Stimulated activated CD4-positive, alpha-beta T cell treated with anti-CD3 and anti-CD28 coated beads, Interleukin-4, amount 100 ng/mL, for 4 hours (primary cell): Measurements from ENCODE around the gene HOXA7.

Source experiments
- DNase-seq, 2 experiments: peaks; one replicate each; pipeline ENCODE4 v3.0.0-alpha.2; 2020

HOXA7 gene

DNA sequence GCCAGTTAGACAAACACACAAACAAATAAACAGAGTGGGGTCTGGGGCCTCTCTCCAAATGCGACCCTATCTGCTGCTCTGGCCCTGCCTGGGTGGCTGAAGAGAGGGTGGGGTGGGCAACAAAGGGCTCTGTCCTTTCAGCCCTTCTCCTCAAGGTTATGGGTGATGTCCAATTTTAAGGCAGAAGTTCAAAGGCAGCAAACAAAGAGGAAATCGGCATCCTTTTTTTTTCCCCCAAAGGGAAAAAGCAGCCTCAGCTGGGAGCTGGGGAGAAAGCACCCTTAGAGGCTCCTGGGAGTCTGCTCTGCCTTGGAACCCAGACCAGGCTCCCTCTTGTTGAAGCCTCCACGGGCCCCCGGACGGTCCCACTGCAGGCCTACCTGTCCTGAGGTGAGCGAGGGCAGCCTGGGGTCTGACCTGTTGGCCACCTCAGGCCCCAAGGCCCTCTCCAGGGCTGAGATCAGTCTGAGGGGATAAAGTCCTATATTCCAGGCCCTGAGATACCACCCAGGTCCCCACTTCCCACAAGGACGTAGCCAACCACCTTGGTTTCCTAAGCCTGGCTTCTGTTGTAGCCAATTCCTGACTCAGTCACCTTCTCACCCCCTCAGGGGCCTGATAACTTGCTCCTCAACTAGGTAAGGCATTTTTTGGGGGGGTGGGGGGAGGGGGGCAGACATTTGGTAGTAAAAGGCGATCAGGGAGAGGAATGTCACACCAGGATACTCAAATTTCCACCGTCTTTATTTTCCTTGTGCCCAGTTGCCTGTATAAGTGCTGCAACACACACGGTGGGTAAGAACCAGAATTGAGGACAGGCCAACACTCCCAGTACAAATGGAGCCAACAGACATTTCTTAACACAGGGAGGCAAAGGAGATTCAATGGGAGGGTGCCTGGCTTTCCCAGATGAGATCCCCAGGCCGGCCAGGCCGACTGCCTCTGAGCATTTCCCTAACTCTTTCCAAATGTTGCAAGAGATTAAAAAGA is 24.3 kb upstream of the HOXA7 start:
- DNase-seq = no peak

- peak; percentile 41 to 67 for DNase-seq
Observed at GRCh38 chr7:27179503-27180430, 23.3 kb upstream of the HOXA7 start.

DNA sequence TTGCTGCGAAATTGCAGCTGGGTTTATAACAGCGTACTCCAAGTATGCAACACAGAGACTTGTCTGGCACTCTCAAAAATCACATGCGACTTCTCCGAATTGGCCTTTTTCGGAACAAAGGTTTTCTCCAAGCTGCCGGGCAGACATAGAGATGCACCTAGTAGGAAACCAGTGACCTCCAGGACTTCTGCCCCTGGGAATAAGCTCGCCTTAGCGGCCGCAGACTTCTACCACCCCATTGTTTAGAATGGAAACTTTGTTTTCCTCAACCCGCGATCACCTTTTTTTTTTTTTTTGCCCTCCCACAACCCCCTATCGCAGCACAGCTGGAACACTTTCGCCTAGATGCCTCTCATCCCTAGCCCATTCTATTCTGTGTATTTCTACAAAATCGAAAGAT is 22.6 kb upstream of the HOXA7 start:
- DNase-seq = no peak

GRCh38 chr7:27178366-27178765 is 21.9 kb upstream of the HOXA7 start:
- DNase-seq = no peak

- DNase-seq = no peak
Observed at GRCh38 chr7:27177795-27178320, 21.4 kb upstream of the HOXA7 start.

DNA sequence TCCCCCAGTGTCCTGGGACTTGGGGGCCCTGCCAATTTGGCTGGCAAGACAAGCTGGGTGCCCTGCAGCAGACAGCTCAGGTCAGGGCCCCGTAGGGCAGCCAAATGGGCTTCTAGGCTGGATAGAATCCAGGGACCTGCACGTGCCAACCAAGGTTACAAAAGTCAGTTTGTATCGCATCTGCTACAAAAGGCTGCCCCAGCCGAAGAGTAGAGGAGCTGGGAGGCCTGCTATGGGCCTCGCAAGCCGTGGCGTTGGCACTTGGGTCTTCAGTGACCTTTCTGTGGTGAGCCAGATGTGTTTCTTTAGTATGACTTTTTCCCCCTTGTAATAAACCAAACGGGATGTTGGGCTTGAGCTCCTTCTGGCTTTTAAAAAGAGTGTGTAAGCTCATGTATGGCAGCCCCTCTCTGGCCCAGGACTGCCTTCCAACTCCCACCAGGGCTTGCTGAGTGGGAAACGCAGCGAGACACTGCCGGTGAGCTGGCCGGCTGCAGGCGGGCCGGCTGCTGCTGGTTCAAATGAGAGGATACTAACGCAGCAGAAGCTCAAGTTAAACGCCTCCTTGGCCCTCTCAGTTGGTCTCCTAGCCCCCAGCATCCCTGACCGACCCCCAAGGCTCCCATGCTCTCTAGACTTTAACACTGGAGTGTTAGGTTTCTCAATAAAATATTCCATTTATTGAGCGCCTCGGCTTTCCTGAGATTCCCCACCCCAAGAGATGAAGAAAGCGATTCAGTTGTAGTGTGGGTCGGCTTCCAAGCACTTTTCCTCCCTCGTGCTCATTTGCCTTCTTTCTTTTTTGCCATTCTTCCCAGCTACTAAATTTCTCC is 20.7 kb upstream of the HOXA7 start:
- DNase-seq = no peak

DNA sequence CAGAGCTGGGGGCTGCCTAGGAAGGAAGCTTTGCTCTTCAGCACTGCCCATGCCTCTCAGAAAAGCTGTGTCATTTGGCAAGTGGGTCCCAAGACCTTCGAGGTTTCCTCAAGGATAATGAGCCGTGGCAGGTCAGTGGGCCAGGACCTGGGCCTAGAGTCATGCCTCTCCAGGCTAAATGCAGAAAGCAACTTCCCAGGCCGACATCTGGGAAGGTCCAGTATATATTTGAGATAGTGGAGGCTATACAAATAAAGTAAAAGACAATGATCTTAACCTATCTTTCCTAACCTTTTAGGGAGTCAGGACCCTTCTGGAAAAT is 20.0 kb upstream of the HOXA7 start:
- no peak for DNase-seq

- no peak for DNase-seq
Observed at GRCh38 chr7:27175626-27176523, 19.4 kb upstream of the HOXA7 start.

DNA sequence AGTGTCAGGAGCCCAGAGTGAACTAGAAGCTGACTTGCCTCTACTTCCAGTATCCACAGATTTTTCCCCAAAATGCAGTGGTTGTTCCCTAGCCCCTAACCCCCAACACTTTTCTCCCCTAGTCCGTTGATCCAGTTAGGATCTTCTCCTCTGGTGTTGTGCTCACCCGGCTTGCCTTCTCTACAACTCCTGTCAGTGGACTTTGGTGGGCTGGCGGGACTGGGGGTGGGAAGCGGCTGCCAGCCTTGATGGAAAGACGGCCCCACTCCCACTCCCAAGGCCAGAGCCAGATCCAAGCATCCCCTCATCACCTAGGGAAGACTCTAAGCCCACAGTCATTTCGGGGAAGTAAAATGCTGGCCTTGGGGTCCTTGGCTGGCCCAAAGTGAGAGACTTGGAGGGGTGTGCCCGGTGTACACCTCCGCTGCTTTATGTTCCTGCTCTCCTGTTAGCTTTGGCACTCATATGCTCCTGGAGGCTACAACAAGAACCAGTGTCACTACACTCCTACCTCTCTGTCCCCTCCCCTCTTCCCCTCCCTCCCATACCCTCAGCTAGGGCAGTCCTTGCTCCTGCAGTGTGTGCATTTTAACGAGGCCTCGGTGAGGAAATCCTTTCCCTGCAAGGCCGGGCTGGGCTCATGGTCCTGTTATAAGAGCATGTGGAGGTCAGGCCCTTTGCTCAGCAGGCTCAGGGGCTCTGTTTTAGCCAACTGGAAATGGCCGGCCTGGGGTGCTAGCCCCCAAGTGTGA is 18.6 kb upstream of the HOXA7 start:
- DNase-seq = no peak

DNA sequence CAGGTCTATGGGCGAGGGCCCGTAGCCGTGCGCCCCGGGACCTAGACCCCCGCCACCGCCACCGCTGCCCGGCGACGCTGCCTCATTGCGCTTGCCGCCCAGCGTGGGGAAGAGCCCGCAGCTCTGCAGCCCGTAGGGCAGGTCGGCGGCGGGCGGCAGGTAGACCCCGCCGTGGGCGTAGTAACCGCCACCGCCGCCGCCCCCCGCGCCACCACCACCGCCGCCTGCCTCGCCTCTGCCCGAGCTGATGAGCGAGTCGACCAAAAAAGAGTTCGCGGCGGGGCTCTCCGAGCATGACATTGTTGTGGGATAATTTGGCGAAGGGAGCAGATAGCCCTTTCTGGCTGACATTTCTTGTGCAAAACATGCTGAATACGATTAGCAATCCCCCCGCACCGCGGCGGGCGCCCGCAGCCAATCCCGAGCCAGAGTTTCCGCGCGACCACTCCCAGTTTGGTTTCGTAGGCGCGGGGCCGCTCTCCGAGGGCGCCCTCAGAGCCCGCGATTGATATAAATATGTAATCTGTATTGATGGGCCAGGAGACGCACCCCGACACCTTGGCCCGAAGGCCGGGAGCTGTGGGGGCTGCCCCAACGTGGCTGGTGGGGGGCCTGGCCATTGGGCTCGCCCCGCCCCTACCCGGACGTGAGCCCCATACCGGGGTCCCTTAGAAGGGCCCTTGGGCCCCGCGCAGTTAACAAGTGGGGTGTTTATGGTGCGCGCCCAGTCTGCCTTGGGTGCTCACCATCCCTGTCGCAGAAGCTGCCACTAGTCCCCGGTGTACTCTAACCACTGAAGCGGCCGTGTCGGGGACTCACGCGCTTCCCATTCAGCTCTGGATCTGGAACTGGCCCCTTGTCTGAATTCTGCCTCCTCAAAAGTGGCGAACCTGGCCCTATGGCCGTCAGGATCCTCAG is 17.7 kb upstream of the HOXA7 start, which contains the start of gene HOXA10:
Gene HOXA10 (minus strand): TSS at position 365 of the 918 bp plus-strand sequence. CDS start 14 bp downstream, at position 351.
- no peak for DNase-seq

- DNase-seq = no peak
Observed at GRCh38 chr7:27173511-27173955, 17.1 kb upstream of the HOXA7 start.

DNA sequence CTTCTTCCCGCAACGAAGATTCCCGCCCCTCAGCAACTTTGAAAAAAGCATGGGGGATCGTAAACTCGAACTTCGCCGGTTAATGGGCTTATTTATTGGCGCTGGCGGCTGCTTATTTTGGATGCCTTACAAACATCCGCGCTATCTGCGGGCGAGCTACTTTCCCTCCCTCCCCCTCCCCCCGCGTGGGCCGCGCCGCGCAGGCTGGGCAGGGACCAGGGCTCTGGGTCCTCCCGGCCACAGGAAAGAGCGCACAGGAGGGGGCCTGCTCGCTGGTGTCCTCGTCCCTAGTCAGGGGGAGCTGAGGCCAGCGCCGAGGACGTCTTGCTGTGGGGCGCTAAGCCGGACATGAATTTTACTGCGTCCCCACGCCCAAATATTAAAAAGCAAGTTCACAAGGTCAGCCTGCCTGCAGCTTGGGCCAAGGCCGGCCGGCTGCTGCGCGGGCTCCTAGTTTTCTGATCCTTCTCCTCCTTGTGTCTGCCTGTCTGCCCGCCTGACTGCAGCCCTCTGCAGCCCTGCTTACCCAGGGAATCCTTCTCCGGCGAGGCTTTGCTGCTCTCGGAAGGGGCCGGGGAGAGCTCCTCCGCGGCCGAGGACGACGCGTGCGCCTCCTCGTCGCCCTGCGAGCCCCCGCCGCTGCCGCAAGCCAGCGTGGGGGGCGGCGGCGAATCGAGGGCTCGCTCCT is 16.5 kb upstream of the HOXA7 start:
- DNase-seq = no peak

- no peak for DNase-seq
Observed at GRCh38 chr7:27172315-27172774, 15.9 kb upstream of the HOXA7 start.

DNA sequence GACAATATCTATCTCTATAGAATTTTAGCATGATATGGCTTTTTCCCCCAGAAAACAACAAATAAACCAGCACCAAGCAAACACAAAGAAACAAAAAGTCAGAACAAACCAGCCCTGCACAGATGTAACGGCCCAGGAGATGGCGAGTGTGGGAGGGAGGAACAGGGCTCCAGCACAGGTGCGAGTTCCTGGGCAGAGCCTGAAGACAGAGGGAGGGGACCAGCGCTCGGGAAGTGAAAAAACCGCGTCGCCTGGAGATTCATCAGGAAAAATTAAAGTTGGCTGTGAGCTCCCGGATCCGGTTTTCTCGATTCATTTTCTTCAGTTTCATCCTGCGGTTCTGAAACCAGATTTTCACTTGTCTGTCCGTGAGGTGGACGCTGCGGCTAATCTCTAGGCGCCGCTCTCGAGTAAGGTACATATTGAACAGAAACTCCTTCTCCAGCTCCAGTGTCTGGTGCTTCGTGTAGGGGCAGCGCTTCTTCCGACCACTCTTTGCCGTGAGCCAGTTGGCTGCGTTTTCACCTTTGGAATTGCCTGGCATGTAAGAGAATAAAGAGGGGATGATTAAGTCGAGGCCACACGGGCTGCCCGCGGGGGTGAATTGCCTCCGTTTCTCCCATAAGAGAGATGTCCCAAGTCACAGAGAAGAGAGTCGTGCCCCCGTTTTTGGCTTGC is 15.3 kb upstream of the HOXA7 start:
- DNase-seq = no peak

DNA sequence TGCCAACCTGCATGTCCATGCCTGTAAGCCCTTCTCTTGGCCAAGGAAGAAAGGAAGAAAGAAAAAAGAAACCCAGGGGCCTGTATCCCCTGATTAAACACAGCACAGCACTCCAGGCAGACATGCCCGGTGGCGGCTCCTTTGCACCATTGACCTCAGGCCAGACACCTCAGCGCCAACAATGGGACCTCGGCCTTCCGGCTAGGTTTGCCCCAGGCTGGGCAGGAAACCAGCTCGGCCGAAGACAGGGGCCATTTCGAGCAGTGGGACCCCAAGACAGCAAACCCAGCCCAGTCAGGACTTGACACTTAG is 14.8 kb upstream of the HOXA7 start:
- no peak for DNase-seq

GRCh38 chr7:27170426-27171324 is 14.2 kb upstream of the HOXA7 start:
- DNase-seq = no peak
